ENCODE measurements around the gene RHBDD1. TPM values are rescaled to one million over a fixed set of nuclear protein-coding genes. Genes with fewer than 3 reads are reported as not detected.

The RHBDD1 gene
- total and polyA plus RNA-seq, 2 donors (not counting 1 experiment from before 2014, with no cell fraction given): 21.2 to 128 TPM

DNA sequence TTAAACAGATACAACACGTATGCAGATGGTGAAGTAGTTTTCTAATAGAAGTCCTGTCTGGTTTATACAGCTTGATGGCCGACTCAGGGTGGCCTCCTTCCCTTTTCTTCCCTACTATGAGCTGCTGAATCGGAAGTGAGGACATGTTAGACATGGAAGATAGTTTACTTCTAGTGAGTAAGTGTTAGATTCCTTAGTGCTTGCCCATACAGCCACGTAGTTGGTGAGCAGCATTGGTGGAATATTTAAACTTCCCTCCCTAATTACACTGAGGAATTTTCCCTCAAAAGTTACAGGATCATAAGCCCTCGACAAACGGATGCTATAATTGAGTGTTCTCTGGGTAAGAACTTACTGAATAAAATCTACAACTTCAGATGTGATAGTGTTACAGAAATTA lies 52.1 kb downstream of the RHBDD1 start:
- DNase-seq (no peak), ATAC-seq (ENCODE audit: low read depth) (no peak)
- Mint-ChIP-seq H3K4me3 (no peak overlapping the region), H3K27ac (no peak overlapping the region), H3K4me1 (peaks cover 23% of the 10 kb centered on the region), H3K27me3 (no peaks in the 10 kb centered on the region), H3K9me3 (ENCODE audit: insufficient read depth) (peaks cover 2% of the 10 kb centered on the region)
- POLR2A ChIA-PET: no interaction called here
- H3K27ac ChIP-seq (ENCODE audit: low read length in 2 of 2): no peak overlapping the region
- H3K79me2 ChIP-seq (ENCODE audit: control insufficient read depth, insufficient read depth, low read length): peaks cover 9% of the 10 kb centered on the region
- H3K4me1 ChIP-seq (ENCODE audit: control insufficient read depth in 2 of 2, insufficient read depth in 2 of 2, low read length in 2 of 2): peaks cover 0 to 5% of the 10 kb centered on the region in 2 donors
- H3K4me3 ChIP-seq (ENCODE audit: control extremely low read depth in 1 of 5, extremely low read depth in 1 of 5, insufficient read depth in 1 of 5, low read depth in 2 of 5, low read length in 4 of 5): no peak overlapping the region
- H3K9me3 ChIP-seq (ENCODE audit: control extremely low read depth in 1 of 3, control insufficient read depth in 2 of 3, insufficient read depth in 1 of 3, low read length in 2 of 3): no peaks in the 10 kb centered on the region
- WGBS (ENCODE audit: insufficient coverage): no CpG with 5 or more reads among the region's 6 CpGs
- H2AFZ ChIP-seq (ENCODE audit: insufficient read depth, low read depth, low read length, poor library complexity, severe bottlenecking): no peak overlapping the region
- H3K36me3 ChIP-seq (replicated peaks in 1 of 2; ENCODE audit: control extremely low read depth in 1 of 2, control insufficient read depth in 1 of 2, extremely low read depth in 1 of 2, insufficient read depth in 2 of 2, low read length in 1 of 2): peaks cover 2 to 7% of the 10 kb centered on the region in 2 experiments
- TF ChIP-seq, protein P1, sequence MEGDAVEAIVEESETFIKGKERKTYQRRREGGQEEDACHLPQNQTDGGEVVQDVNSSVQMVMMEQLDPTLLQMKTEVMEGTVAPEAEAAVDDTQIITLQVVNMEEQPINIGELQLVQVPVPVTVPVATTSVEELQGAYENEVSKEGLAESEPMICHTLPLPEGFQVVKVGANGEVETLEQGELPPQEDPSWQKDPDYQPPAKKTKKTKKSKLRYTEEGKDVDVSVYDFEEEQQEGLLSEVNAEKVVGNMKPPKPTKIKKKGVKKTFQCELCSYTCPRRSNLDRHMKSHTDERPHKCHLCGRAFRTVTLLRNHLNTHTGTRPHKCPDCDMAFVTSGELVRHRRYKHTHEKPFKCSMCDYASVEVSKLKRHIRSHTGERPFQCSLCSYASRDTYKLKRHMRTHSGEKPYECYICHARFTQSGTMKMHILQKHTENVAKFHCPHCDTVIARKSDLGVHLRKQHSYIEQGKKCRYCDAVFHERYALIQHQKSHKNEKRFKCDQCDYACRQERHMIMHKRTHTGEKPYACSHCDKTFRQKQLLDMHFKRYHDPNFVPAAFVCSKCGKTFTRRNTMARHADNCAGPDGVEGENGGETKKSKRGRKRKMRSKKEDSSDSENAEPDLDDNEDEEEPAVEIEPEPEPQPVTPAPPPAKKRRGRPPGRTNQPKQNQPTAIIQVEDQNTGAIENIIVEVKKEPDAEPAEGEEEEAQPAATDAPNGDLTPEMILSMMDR (IDR thresholded peaks at IDR 0.05): no peak
- TF ChIP-seq EZH2 (IDR thresholded peaks at IDR 0.05; ENCODE audit: borderline replicate concordance, insufficient read depth, low read depth, low read length, poor library complexity, severe bottlenecking): no peak
- H3K9ac ChIP-seq (ENCODE audit: low read length): no peak overlapping the region
- CTCF ChIA-PET: no interaction called here
- H4K20me1 ChIP-seq (ENCODE audit: control insufficient read depth, insufficient read depth, low read length, poor library complexity, severe bottlenecking): no peaks in the 10 kb centered on the region
- no peaks in the 10 kb centered on the region for H3K27me3 ChIP-seq (replicated peaks in 1 of 4; ENCODE audit: control extremely low read depth in 1 of 4, control insufficient read depth in 3 of 4, insufficient read depth in 4 of 4, low read length in 3 of 4)
- intact Hi-C loops (cut with micrococcal nuclease): no loop called here
- H3K4me2 ChIP-seq (replicated peaks; ENCODE audit: low read depth, low read length, poor library complexity, severe bottlenecking): no peak overlapping the region

DNA sequence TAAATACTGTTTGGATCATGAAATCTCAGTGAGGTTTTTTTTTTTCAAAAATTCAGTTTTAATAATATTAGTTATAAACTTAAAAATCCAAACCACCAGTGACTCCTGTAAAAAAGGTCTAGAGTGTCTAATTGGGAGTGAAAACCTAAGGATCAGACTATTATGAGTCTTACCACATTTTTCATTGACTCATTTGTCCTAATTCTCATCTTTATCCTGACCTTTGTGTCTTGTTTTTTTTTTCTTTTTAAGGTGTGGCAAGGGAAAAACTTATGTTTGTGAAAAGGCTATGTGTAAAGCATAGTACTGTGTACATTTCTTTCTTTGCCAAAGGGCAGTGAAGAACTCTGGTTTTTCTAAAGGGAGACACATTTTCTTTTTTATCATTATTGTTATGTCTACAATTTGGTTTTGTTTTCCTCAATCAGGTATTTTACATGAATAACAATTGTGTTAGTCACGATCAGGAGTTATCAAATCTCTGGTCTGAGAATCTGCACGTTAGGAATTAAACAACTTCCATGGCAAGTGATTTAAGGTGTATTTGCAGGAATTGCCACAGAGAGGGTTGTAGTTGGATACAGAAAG lies 52.6 kb downstream of the RHBDD1 start:
- no peak overlapping the region for H3K4me3 ChIP-seq (ENCODE audit: control extremely low read depth in 1 of 5, extremely low read depth in 1 of 5, insufficient read depth in 1 of 5, low read depth in 2 of 5, low read length in 4 of 5)
- H2AFZ ChIP-seq (ENCODE audit: insufficient read depth, low read depth, low read length, poor library complexity, severe bottlenecking): no peak overlapping the region
- H3K27me3 Mint-ChIP-seq: no peaks in the 10 kb centered on the region
- ATAC-seq (ENCODE audit: low read depth): no peak
- ChIA-PET CTCF (no interaction called here), POLR2A (no interaction called here)
- WGBS (ENCODE audit: insufficient coverage): 100% methylated on average over 2 of the region's 2 CpGs
- TF ChIP-seq EZH2 (IDR thresholded peaks at IDR 0.05; ENCODE audit: borderline replicate concordance, insufficient read depth, low read depth, low read length, poor library complexity, severe bottlenecking): no peak
- TF ChIP-seq, protein P1 (IDR thresholded peaks at IDR 0.05): no peak
- peaks cover 6% of the 10 kb centered on the region for H3K79me2 ChIP-seq (ENCODE audit: control insufficient read depth, insufficient read depth, low read length)
- H3K9me3 Mint-ChIP-seq (ENCODE audit: insufficient read depth): no peaks in the 10 kb centered on the region
- H3K36me3 ChIP-seq (replicated peaks in 1 of 2; ENCODE audit: control extremely low read depth in 1 of 2, control insufficient read depth in 1 of 2, extremely low read depth in 1 of 2, insufficient read depth in 2 of 2, low read length in 1 of 2): peaks cover 2 to 4% of the 10 kb centered on the region in 2 experiments
- no peak for DNase-seq
- no peak overlapping the region for H3K4me2 ChIP-seq (replicated peaks; ENCODE audit: low read depth, low read length, poor library complexity, severe bottlenecking)
- H3K9me3 ChIP-seq (ENCODE audit: control extremely low read depth in 1 of 3, control insufficient read depth in 2 of 3, insufficient read depth in 1 of 3, low read length in 2 of 3): no peaks in the 10 kb centered on the region
- intact Hi-C loops (cut with micrococcal nuclease): no loop called here
- H3K9ac ChIP-seq (ENCODE audit: low read length): no peak overlapping the region
- H3K27ac Mint-ChIP-seq: no peak overlapping the region
- no peak overlapping the region for H3K4me3 Mint-ChIP-seq
- H3K4me1 Mint-ChIP-seq: peaks cover 24% of the 10 kb centered on the region
- peaks cover 0 to 5% of the 10 kb centered on the region in 2 donors for H3K4me1 ChIP-seq (ENCODE audit: control insufficient read depth in 2 of 2, insufficient read depth in 2 of 2, low read length in 2 of 2)
- no peaks in the 10 kb centered on the region for H3K27me3 ChIP-seq (replicated peaks in 1 of 4; ENCODE audit: control extremely low read depth in 1 of 4, control insufficient read depth in 3 of 4, insufficient read depth in 4 of 4, low read length in 3 of 4)
- H4K20me1 ChIP-seq (ENCODE audit: control insufficient read depth, insufficient read depth, low read length, poor library complexity, severe bottlenecking): no peaks in the 10 kb centered on the region
- H3K27ac ChIP-seq (ENCODE audit: low read length in 2 of 2): no peak overlapping the region
